ENCODE measurements around the gene F2.

F2 gene

GRCh38 chr11:46684367-46684766 is 34.6 kb upstream of the F2 start:
- H3K4me3 ChIP-seq (ENCODE audit: control insufficient read depth in 1 of 7, extremely low read depth in 1 of 7, insufficient read depth in 4 of 7, low read depth in 2 of 7, low read length in 6 of 7), result no peak overlapping the region
- H3K4me1 ChIP-seq (ENCODE audit: control extremely low read depth in 1 of 4, control insufficient read depth in 4 of 4, insufficient read depth in 4 of 4, low read length in 3 of 4), result peaks cover 0 to 11% (median 0%) of the 10 kb centered on the region in 4 experiments
- no peak for DNase-seq
- H3K36me3 ChIP-seq (ENCODE audit: control insufficient read depth in 4 of 4, insufficient read depth in 4 of 4, low read length in 3 of 4), result peaks cover 10 to 63% (median 55%) of the 10 kb centered on the region in 4 experiments
- POLR2A ChIA-PET, result interaction anchor here (0.9 kb wide), 1 partner anchor 13 kb away, joined by 3 read pairs; no protein-coding TSS in a partner anchor
- 67% methylated on average over 1 of the region's 3 CpGs for WGBS (ENCODE audit: insufficient coverage)
- H3K27ac ChIP-seq (ENCODE audit: insufficient read depth in 1 of 2, low read depth in 1 of 2, low read length in 2 of 2, poor library complexity in 1 of 2, severe bottlenecking in 2 of 2), result no peak overlapping the region
- no peaks in the 10 kb centered on the region for H3K9me3 ChIP-seq (ENCODE audit: control extremely low read depth in 1 of 5, control insufficient read depth in 4 of 5, insufficient read depth in 2 of 5, low read depth in 1 of 5, low read length in 4 of 5)
- H3K27me3 ChIP-seq (replicated peaks in 2 of 5; ENCODE audit: control insufficient read depth in 4 of 5, insufficient read depth in 5 of 5, low read length in 4 of 5), result no peaks in the 10 kb centered on the region
- CTCF ChIA-PET, result interaction anchor here (0.7 to 3.0 kb wide), 5 partner anchors 9 to 67 kb away, joined by 3 to 12 read pairs (median 6); no protein-coding TSS in a partner anchor

- peaks cover 8 to 54% (median 39%) of the 10 kb centered on the region in 4 experiments for H3K36me3 ChIP-seq (ENCODE audit: control insufficient read depth in 4 of 4, insufficient read depth in 4 of 4, low read length in 3 of 4)
- ChIA-PET POLR2A (no interaction called here), CTCF (interaction anchor here (0.7 to 1.0 kb wide), 3 partner anchors 13 to 69 kb away, joined by 3 read pairs; no protein-coding TSS in a partner anchor)
- peak overlapping the region in 1 of 2 experiments; percentile 16 for H3K27ac ChIP-seq (ENCODE audit: insufficient read depth in 1 of 2, low read depth in 1 of 2, low read length in 2 of 2, poor library complexity in 1 of 2, severe bottlenecking in 2 of 2)
- no peaks in the 10 kb centered on the region for H3K9me3 ChIP-seq (ENCODE audit: control extremely low read depth in 1 of 5, control insufficient read depth in 4 of 5, insufficient read depth in 2 of 5, low read depth in 1 of 5, low read length in 4 of 5)
- 93% methylated on average over 11 of the region's 15 CpGs for WGBS (ENCODE audit: insufficient coverage)
- DNase-seq, result no peak
- H3K27me3 ChIP-seq (replicated peaks in 2 of 5; ENCODE audit: control insufficient read depth in 4 of 5, insufficient read depth in 5 of 5, low read length in 4 of 5), result no peaks in the 10 kb centered on the region
- no peak overlapping the region for H3K4me3 ChIP-seq (ENCODE audit: control insufficient read depth in 1 of 7, extremely low read depth in 1 of 7, insufficient read depth in 4 of 7, low read depth in 2 of 7, low read length in 6 of 7)
- H3K4me1 ChIP-seq (ENCODE audit: control extremely low read depth in 1 of 4, control insufficient read depth in 4 of 4, insufficient read depth in 4 of 4, low read length in 3 of 4), result peaks cover 0 to 11% (median 0%) of the 10 kb centered on the region in 4 experiments
These were observed 31.9 kb upstream of the F2 start for GRCh38 chr11:46686886-46687795.

GRCh38 chr11:46690702-46691101 is 28.3 kb upstream of the F2 start:
- ChIA-PET POLR2A (no interaction called here), CTCF (interaction anchor here (1.1 kb wide), 2 partner anchors 16 to 19 kb away, joined by 3 read pairs; no protein-coding TSS in a partner anchor)
- no peaks in the 10 kb centered on the region for H3K27me3 ChIP-seq (replicated peaks in 2 of 5; ENCODE audit: control insufficient read depth in 4 of 5, insufficient read depth in 5 of 5, low read length in 4 of 5)
- 80% methylated on average over 1 of the region's 1 CpG for WGBS (ENCODE audit: insufficient coverage)
- peaks cover 10 to 74% (median 58%) of the 10 kb centered on the region in 4 experiments for H3K36me3 ChIP-seq (ENCODE audit: control insufficient read depth in 4 of 4, insufficient read depth in 4 of 4, low read length in 3 of 4)
- no peak for DNase-seq
- no peaks in the 10 kb centered on the region for H3K9me3 ChIP-seq (ENCODE audit: control extremely low read depth in 1 of 5, control insufficient read depth in 4 of 5, insufficient read depth in 2 of 5, low read depth in 1 of 5, low read length in 4 of 5)
- H3K4me1 ChIP-seq (ENCODE audit: control extremely low read depth in 1 of 4, control insufficient read depth in 4 of 4, insufficient read depth in 4 of 4, low read length in 3 of 4), result no peaks in the 10 kb centered on the region
- H3K4me3 ChIP-seq (ENCODE audit: control insufficient read depth in 1 of 7, extremely low read depth in 1 of 7, insufficient read depth in 4 of 7, low read depth in 2 of 7, low read length in 6 of 7), result no peak overlapping the region
- no peak overlapping the region for H3K27ac ChIP-seq (ENCODE audit: insufficient read depth in 1 of 2, low read depth in 1 of 2, low read length in 2 of 2, poor library complexity in 1 of 2, severe bottlenecking in 2 of 2)

GRCh38 chr11:46692450-46692849 is 26.6 kb upstream of the F2 start:
- Histone ChIP-seq H3K27ac (ENCODE audit: insufficient read depth in 1 of 2, low read depth in 1 of 2, low read length in 2 of 2, poor library complexity in 1 of 2, severe bottlenecking in 2 of 2) (no peak overlapping the region), H3K27me3 (replicated peaks in 2 of 5; ENCODE audit: control insufficient read depth in 4 of 5, insufficient read depth in 5 of 5, low read length in 4 of 5) (no peaks in the 10 kb centered on the region)
- WGBS (ENCODE audit: insufficient coverage), result 100% methylated on average over 3 of the region's 4 CpGs

GRCh38 chr11:46693597-46694012 is 25.4 kb upstream of the F2 start:
- H3K4me1 ChIP-seq (ENCODE audit: control extremely low read depth in 1 of 4, control insufficient read depth in 4 of 4, insufficient read depth in 4 of 4, low read length in 3 of 4), result peaks cover 0 to 7% (median 4%) of the 10 kb centered on the region in 4 experiments
- H3K36me3 ChIP-seq (ENCODE audit: control insufficient read depth in 4 of 4, insufficient read depth in 4 of 4, low read length in 3 of 4), result peaks cover 7 to 64% (median 49%) of the 10 kb centered on the region in 4 experiments
- H3K4me3 ChIP-seq (ENCODE audit: control insufficient read depth in 1 of 7, extremely low read depth in 1 of 7, insufficient read depth in 4 of 7, low read depth in 2 of 7, low read length in 6 of 7), result no peak overlapping the region
- 100% methylated on average over 2 of the region's 2 CpGs for WGBS (ENCODE audit: insufficient coverage)
- no peaks in the 10 kb centered on the region for H3K27me3 ChIP-seq (replicated peaks in 2 of 5; ENCODE audit: control insufficient read depth in 4 of 5, insufficient read depth in 5 of 5, low read length in 4 of 5)
- H3K9me3 ChIP-seq (ENCODE audit: control extremely low read depth in 1 of 5, control insufficient read depth in 4 of 5, insufficient read depth in 2 of 5, low read depth in 1 of 5, low read length in 4 of 5), result no peaks in the 10 kb centered on the region
- ChIA-PET POLR2A (no interaction called here), CTCF (interaction anchor here (1.0 kb wide), 1 partner anchor 20 kb away, joined by 3 read pairs; no protein-coding TSS in a partner anchor)
- H3K27ac ChIP-seq (ENCODE audit: insufficient read depth in 1 of 2, low read depth in 1 of 2, low read length in 2 of 2, poor library complexity in 1 of 2, severe bottlenecking in 2 of 2), result no peak overlapping the region
- DNase-seq, result no peak

More at GRCh38 chr11:46692450-46692849, 26.6 kb upstream of the F2 start:
- Histone ChIP-seq H3K36me3 (ENCODE audit: control insufficient read depth in 4 of 4, insufficient read depth in 4 of 4, low read length in 3 of 4) (peaks cover 7 to 75% (median 59%) of the 10 kb centered on the region in 4 experiments), H3K4me1 (ENCODE audit: control extremely low read depth in 1 of 4, control insufficient read depth in 4 of 4, insufficient read depth in 4 of 4, low read length in 3 of 4) (peaks cover 0 to 2% (median 0%) of the 10 kb centered on the region in 4 experiments), H3K4me3 (ENCODE audit: control insufficient read depth in 1 of 7, extremely low read depth in 1 of 7, insufficient read depth in 4 of 7, low read depth in 2 of 7, low read length in 6 of 7) (no peak overlapping the region), H3K9me3 (ENCODE audit: control extremely low read depth in 1 of 5, control insufficient read depth in 4 of 5, insufficient read depth in 2 of 5, low read depth in 1 of 5, low read length in 4 of 5) (no peaks in the 10 kb centered on the region)
- DNase-seq, result no peak
- CTCF ChIA-PET, result interaction anchor here (0.6 to 1.5 kb wide), 5 partner anchors 9 to 233 kb away, joined by 3 to 4 read pairs (median 4); partner anchors contain the start of genes ARHGAP1 and ZNF408
- POLR2A ChIA-PET, result no interaction called here

GRCh38 chr11:46694072-46694471 is 24.9 kb upstream of the F2 start:
- H3K27me3 ChIP-seq (replicated peaks in 2 of 5; ENCODE audit: control insufficient read depth in 4 of 5, insufficient read depth in 5 of 5, low read length in 4 of 5), result no peaks in the 10 kb centered on the region
- WGBS (ENCODE audit: insufficient coverage), result 97% methylated on average over 3 of the region's 6 CpGs
- H3K9me3 ChIP-seq (ENCODE audit: control extremely low read depth in 1 of 5, control insufficient read depth in 4 of 5, insufficient read depth in 2 of 5, low read depth in 1 of 5, low read length in 4 of 5), result no peaks in the 10 kb centered on the region
- CTCF ChIA-PET, result interaction anchor here (1.0 to 3.2 kb wide), 2 partner anchors 20 to 23 kb away, joined by 3 to 13 read pairs; no protein-coding TSS in a partner anchor
- no peak overlapping the region for H3K4me3 ChIP-seq (ENCODE audit: control insufficient read depth in 1 of 7, extremely low read depth in 1 of 7, insufficient read depth in 4 of 7, low read depth in 2 of 7, low read length in 6 of 7)
- no peak overlapping the region for H3K27ac ChIP-seq (ENCODE audit: insufficient read depth in 1 of 2, low read depth in 1 of 2, low read length in 2 of 2, poor library complexity in 1 of 2, severe bottlenecking in 2 of 2)
- no peak for DNase-seq
- H3K4me1 ChIP-seq (ENCODE audit: control extremely low read depth in 1 of 4, control insufficient read depth in 4 of 4, insufficient read depth in 4 of 4, low read length in 3 of 4), result peaks cover 0 to 9% (median 8%) of the 10 kb centered on the region in 4 experiments
- peaks cover 7 to 63% (median 45%) of the 10 kb centered on the region in 4 experiments for H3K36me3 ChIP-seq (ENCODE audit: control insufficient read depth in 4 of 4, insufficient read depth in 4 of 4, low read length in 3 of 4)
- POLR2A ChIA-PET, result no interaction called here

All from common myeloid progenitor, CD34-positive (primary cell).